OCI-LY1 (cell line): ENCODE results near the gene PLEKHA7.

Experiments
- EZH2 ChIP-seq: fragments of 200-600 bp; sonication (generic), shearing (Covaris generic); IDR thresholded peaks from 2 replicates; pipeline ENCODE4 v1.8.0; 2017; ENCODE audit warnings: borderline replicate concordance, mixed run types, mild to moderate bottlenecking, antibody characterized with exemption, low read length, moderate library complexity, mixed read lengths
- TF ChIP-seq, protein P1 (sequence below): fragments of 200-600 bp; sonication (generic), shearing (Covaris generic); IDR thresholded peaks from 2 replicates; pipeline ENCODE4 v1.5.1; 2017; ENCODE audit warnings: mild to moderate bottlenecking, antibody characterized with exemption, low read length, moderate library complexity, mixed read lengths

GRCh38 chr11:16789063-16789420 is 225.2 kb downstream of the PLEKHA7 start:
- TF ChIP-seq, protein P1, sequence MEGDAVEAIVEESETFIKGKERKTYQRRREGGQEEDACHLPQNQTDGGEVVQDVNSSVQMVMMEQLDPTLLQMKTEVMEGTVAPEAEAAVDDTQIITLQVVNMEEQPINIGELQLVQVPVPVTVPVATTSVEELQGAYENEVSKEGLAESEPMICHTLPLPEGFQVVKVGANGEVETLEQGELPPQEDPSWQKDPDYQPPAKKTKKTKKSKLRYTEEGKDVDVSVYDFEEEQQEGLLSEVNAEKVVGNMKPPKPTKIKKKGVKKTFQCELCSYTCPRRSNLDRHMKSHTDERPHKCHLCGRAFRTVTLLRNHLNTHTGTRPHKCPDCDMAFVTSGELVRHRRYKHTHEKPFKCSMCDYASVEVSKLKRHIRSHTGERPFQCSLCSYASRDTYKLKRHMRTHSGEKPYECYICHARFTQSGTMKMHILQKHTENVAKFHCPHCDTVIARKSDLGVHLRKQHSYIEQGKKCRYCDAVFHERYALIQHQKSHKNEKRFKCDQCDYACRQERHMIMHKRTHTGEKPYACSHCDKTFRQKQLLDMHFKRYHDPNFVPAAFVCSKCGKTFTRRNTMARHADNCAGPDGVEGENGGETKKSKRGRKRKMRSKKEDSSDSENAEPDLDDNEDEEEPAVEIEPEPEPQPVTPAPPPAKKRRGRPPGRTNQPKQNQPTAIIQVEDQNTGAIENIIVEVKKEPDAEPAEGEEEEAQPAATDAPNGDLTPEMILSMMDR: no peak
- no peak for TF ChIP-seq EZH2
